Measurements from ENCODE around the gene ARID1B. TPM values are rescaled to one million over a fixed set of nuclear protein-coding genes. Genes with fewer than 3 reads are reported as not detected.

The ARID1B gene
- total and polyA plus RNA-seq, 2 of the 4 experiments (the other 2 are of a cell fraction) = 14.5 to 20.1 TPM

GRCh38 chr6:156950084-156950483 lies 172.9 kb downstream of the ARID1B start:
- WGBS, 2 experiments (ENCODE audit: extremely low coverage in 2 of 2, insufficient read length in 1 of 2) = no CpG with 5 or more reads among the region's 2 CpGs
- H3K18ac ChIP-seq (ENCODE audit: low read depth, low read length) = no peak overlapping the region
- peak overlapping the region; percentile 76 for H2AK9ac ChIP-seq (replicated peaks; ENCODE audit: low read depth, low read length, poor library complexity)
- H3K79me1 ChIP-seq (ENCODE audit: low read depth in 1 of 2, low read length in 2 of 2) = peaks cover 18 to 58% of the 10 kb centered on the region in 2 experiments
- H3K27ac ChIP-seq (ENCODE audit: insufficient read depth, low read length) = no peak overlapping the region
- 0 out of 2 replicates have a peak overlapping the region, but pooled peaks have one; percentile 46 for H3K23ac ChIP-seq (ENCODE audit: low read depth, low read length)
- peak overlapping the region in 1 of 2 experiments; percentile 43; a peak in 1 of 4 replicates for H4K8ac ChIP-seq (ENCODE audit: low read depth in 2 of 2, low read length in 2 of 2)
- ChIA-PET POLR2A (ENCODE audit: unreplicated experiment) (no interaction called here), CTCF (interaction anchor here (0.5 kb wide), 1 partner anchor 84 kb away, joined by 3 read pairs; no protein-coding TSS in a partner anchor)
- TF ChIP-seq SMC3 (IDR thresholded peaks at IDR 0.05; ENCODE audit: low read depth, low read length) = no peak
- peak overlapping the region; percentile 65; the same call in 1 of the 2 replicates for H2BK20ac ChIP-seq (ENCODE audit: low read depth, low read length)
- H4K20me1 ChIP-seq (ENCODE audit: insufficient read depth, low read length) = peaks cover 22% of the 10 kb centered on the region; the same call in 1 of the 2 replicates
- dilution Hi-C loops (cut with HindIII; ENCODE audit: low sequenced_read_pairs, unreplicated experiment) = no loop called here
- H3K9me1 ChIP-seq (ENCODE audit: insufficient read depth, low read length) = peaks cover 15% of the 10 kb centered on the region
- no peak overlapping the region for H3K56ac ChIP-seq (ENCODE audit: extremely low read depth, insufficient read depth, low read length)
- intact Hi-C loops (cut with micrococcal nuclease) = loop anchor here (5.0 to 10.0 kb wide), 3 partner anchors 72 to 325 kb away; no protein-coding TSS in a partner anchor
- H3K4me1 ChIP-seq (ENCODE audit: control insufficient read depth, insufficient read depth, low read length) = peaks cover 15% of the 10 kb centered on the region
- H3K9me3 ChIP-seq (ENCODE audit: control insufficient read depth, insufficient read depth, low read length) = no peaks in the 10 kb centered on the region
- H3K27me3 ChIP-seq (ENCODE audit: control insufficient read depth, insufficient read depth, low read length) = no peaks in the 10 kb centered on the region
- in situ Hi-C loops (cut with MboI; ENCODE audit: low sequenced_read_pairs) = loop anchor here (10.0 kb wide), 1 partner anchor 165 kb away; no protein-coding TSS in a partner anchor
- peak overlapping the region; percentile 79 for H3K4ac ChIP-seq (ENCODE audit: low read depth, low read length)
- H2AFZ ChIP-seq (replicated peaks; ENCODE audit: low read length, poor library complexity) = no peak overlapping the region
- no peak overlapping the region for H4K5ac ChIP-seq (ENCODE audit: low read depth, low read length)
- peak overlapping the region; percentile 83 for H2AK5ac ChIP-seq (ENCODE audit: low read depth, low read length)
- ATAC-seq (ENCODE audit: low read depth) (no peak), DNase-seq (no peak)
- no peaks in the 10 kb centered on the region for H3K36me3 ChIP-seq (ENCODE audit: control insufficient read depth, insufficient read depth, low read length)
- H2BK15ac ChIP-seq (ENCODE audit: low read depth, low read length) = no peak overlapping the region
- H4K91ac ChIP-seq (ENCODE audit: insufficient read depth, low read depth, low read length) = 0 out of 2 replicates have a peak overlapping the region, but pooled peaks have one; percentile 24
- H3K9ac ChIP-seq (ENCODE audit: low read depth, low read length) = no peak overlapping the region
- H3K4me2 ChIP-seq (ENCODE audit: low read depth, low read length) = no peak overlapping the region
- H3K4me3 ChIP-seq (ENCODE audit: insufficient read depth, low read depth, low read length) = no peak overlapping the region
- H2BK120ac ChIP-seq (ENCODE audit: low read depth, low read length) = peak overlapping the region; percentile 41; the same call in 1 of the 2 replicates
- H2BK5ac ChIP-seq (ENCODE audit: low read depth, low read length, poor library complexity, severe bottlenecking) = peak overlapping the region; percentile 35
- peak overlapping the region; percentile 25; the same call in 1 of the 2 replicates for H3K14ac ChIP-seq (replicated peaks; ENCODE audit: low read depth, low read length)
- BruUV-seq (replicated peaks) = no TSS peak

Data from IMR-90 (cell line).